Endothelial cell of umbilical vein (primary cell): ENCODE results near the gene LITAFD. TPM values are rescaled to one million over a fixed set of nuclear protein-coding genes. Genes with fewer than 3 reads are reported as not detected.

Source experiments
- BruUV-seq: library from RNA; stranded (reverse); fragments of 400-500 nt; replicated peaks from 2 replicates; lab custom pipeline; 2021; lab: Mats Ljungman, UMichigan
- CTCF ChIA-PET: fragments of 300-600, 350-600 bp; sonication (Branson Sonifier 250); formaldehyde crosslinking; loops from one replicate; lab custom pipeline; 2021; ENCODE audit warnings: antibody characterized with exemption, inconsistent platforms; lab: Charles Lee
- POLR2A ChIA-PET: fragments of 300-600, 350-600 bp; sonication (Branson Sonifier 250); formaldehyde crosslinking; loops from one replicate; lab custom pipeline; 2021; ENCODE audit warnings: antibody characterized with exemption, inconsistent platforms; lab: Charles Lee
- DNase-seq: peaks from one replicate; pipeline ENCODE4 v3.0.0-alpha.2; 2011; ENCODE audit warnings: low read depth, low spot score
- FAIRE-seq: peaks from 2 replicates; lab custom pipeline; 2011; peaks lifted over from hg19 to GRCh38; lab: Jason Lieb, UNC
- H2AFZ ChIP-seq: 2 replicates; pipeline ENCODE4 v1.6.0; 2012; ENCODE audit warnings: low read depth, low read length, control low read depth, inconsistent platforms
- H3K27ac ChIP-seq: 2 replicates; pipeline ENCODE4 v1.5.1; 2011; ENCODE audit warnings: low read depth, mild to moderate bottlenecking, control low read depth, low read length, moderate library complexity; ENCODE audit not compliant: insufficient read depth
- H3K27me3 ChIP-seq, 2 experiments: 2 replicates each; pipeline versions ENCODE4 v1.6.0 to v1.6.1; 2011; ENCODE audit warnings: low read length in 2 of 2, mixed read lengths in 1 of 2; ENCODE audit not compliant: control insufficient read depth in 2 of 2, insufficient read depth in 2 of 2
- H3K36me3 ChIP-seq, 2 experiments: 2 replicates in 1 of 2; 3 replicates in 1 of 2; pipeline ENCODE4 v1.5.1; 2011; ENCODE audit warnings: low read length in 2 of 2, mild to moderate bottlenecking in 1 of 2, moderate library complexity in 1 of 2; ENCODE audit not compliant: control insufficient read depth in 2 of 2, insufficient read depth in 2 of 2; ENCODE audit errors: extremely low read depth in 1 of 2
- H3K4me1 ChIP-seq: 3 replicates; pipeline ENCODE4 v1.5.1; 2011; ENCODE audit warnings: mild to moderate bottlenecking, low read length; ENCODE audit not compliant: control insufficient read depth, insufficient read depth; ENCODE audit errors: extremely low read depth
- H3K4me2 ChIP-seq: 2 replicates; pipeline ENCODE4 v1.6.1; 2011; ENCODE audit warnings: low read length, control low read depth, mixed read lengths; ENCODE audit not compliant: insufficient read depth
- H3K4me3 ChIP-seq, 3 experiments: fragments of 200-600 bp in 1 of 3; sonication (generic), shearing (Covaris generic) in 1 of 3; replicated peaks in 1 of 3; 2 replicates each; pipeline ENCODE4 v1.5.1; 2011 to 2016; ENCODE audit warnings: control low read depth in 3 of 3, low read length in 3 of 3, mild to moderate bottlenecking in 2 of 3, inconsistent platforms in 1 of 3, low read depth in 1 of 3, moderate library complexity in 1 of 3; ENCODE audit not compliant: insufficient read depth in 1 of 3
- H3K79me2 ChIP-seq: 2 replicates; pipeline ENCODE4 v1.6.0; 2012; ENCODE audit warnings: low read length, inconsistent platforms; ENCODE audit not compliant: control insufficient read depth, insufficient read depth
- H3K9ac ChIP-seq: replicated peaks from 2 replicates; pipeline ENCODE3; 2011; ENCODE audit warnings: low read length, control low read depth; ENCODE audit not compliant: insufficient read depth; ENCODE audit errors: extremely low read depth
- H3K9me1 ChIP-seq: replicated peaks from 3 replicates; pipeline ENCODE4 v1.6.0; 2011; ENCODE audit warnings: mild to moderate bottlenecking, low read length; ENCODE audit not compliant: control insufficient read depth, insufficient read depth; ENCODE audit errors: extremely low read depth
- H3K9me3 ChIP-seq: replicated peaks from 2 replicates; pipeline ENCODE4 v1.5.1; 2012; ENCODE audit warnings: low read length, inconsistent platforms; ENCODE audit not compliant: control insufficient read depth, insufficient read depth
- H4K20me1 ChIP-seq: replicated peaks from 2 replicates; pipeline ENCODE3; 2011; ENCODE audit warnings: mild to moderate bottlenecking, low read length; ENCODE audit not compliant: control insufficient read depth, insufficient read depth; ENCODE audit errors: extremely low read depth
- CTCF ChIP-seq, 2 donors: IDR thresholded peaks; 1 replicate in 1 of 2; 2 replicates in 1 of 2; pipeline ENCODE4 v1.5.1; 2011; ENCODE audit warnings: low read length in 2 of 2, mild to moderate bottlenecking in 2 of 2, moderate library complexity in 2 of 2, control low read depth in 1 of 2, inconsistent platforms in 1 of 2, low read depth in 1 of 2; ENCODE audit not compliant: insufficient read depth in 1 of 2; ENCODE audit errors: extremely low read depth in 1 of 2
- EZH2 ChIP-seq: IDR thresholded peaks from 2 replicates; pipeline ENCODE4 v1.6.1; 2012; ENCODE audit warnings: borderline replicate concordance, low read depth, mild to moderate bottlenecking, moderate library complexity, low read length, inconsistent platforms; ENCODE audit not compliant: severe bottlenecking
- FOS ChIP-seq: IDR thresholded peaks from 2 replicates; pipeline ENCODE4 v1.6.1; 2011; ENCODE audit warnings: mild to moderate bottlenecking, low read length, moderate library complexity, borderline replicate concordance; ENCODE audit not compliant: insufficient read depth
- GATA2 ChIP-seq: IDR thresholded peaks from 2 replicates; pipeline ENCODE4 v1.7.0; 2011; ENCODE audit warnings: low read depth, mild to moderate bottlenecking, moderate library complexity, mixed read lengths, low read length; ENCODE audit not compliant: insufficient read length, insufficient read depth
- JUN ChIP-seq: IDR thresholded peaks from 2 replicates; pipeline ENCODE4 v1.6.1; 2011; ENCODE audit warnings: borderline replicate concordance, low read depth; ENCODE audit not compliant: insufficient read length, insufficient read depth
- MAX ChIP-seq: IDR thresholded peaks from 2 replicates; pipeline ENCODE4 v1.6.1; 2011; ENCODE audit not compliant: insufficient read depth, insufficient read length
- MYC ChIP-seq: IDR thresholded peaks from one replicate; pipeline ENCODE4 v1.6.1; 2011; ENCODE audit warnings: mild to moderate bottlenecking, low read depth, low read length
- POLR2A ChIP-seq: IDR thresholded peaks from 2 replicates; pipeline ENCODE4 v1.6.1; 2012; ENCODE audit warnings: low read depth, mild to moderate bottlenecking, control low read depth, low read length
- POLR2AphosphoS5 ChIP-seq: IDR thresholded peaks from 2 replicates; pipeline ENCODE4 v1.6.1; 2012; ENCODE audit warnings: low read depth, mild to moderate bottlenecking, control low read depth, low read length, moderate library complexity; ENCODE audit not compliant: insufficient read depth
- dilution Hi-C: fragments of 300-500 bp; cut with MboI; formaldehyde crosslinking; loops from one replicate; pipeline ENCODE4 v1.15.0; 2019; ENCODE audit warnings: low sequenced_read_pairs; ENCODE audit not compliant: extremely low pct_ligation_motif_present
- intact Hi-C: fragments of 100-400 bp; cut with micrococcal nuclease; formaldehyde crosslinking; loops from one replicate; pipeline ENCODE4 v1.10.0; 2022
- polyA plus RNA-seq, 4 experiments: library from polyadenylated mRNA; depleted of rRNA in 3 of 4; stranded (reverse) in 3 of 4; unstranded in 1 of 4; fragments of >200 nt; gene quantifications; 2 replicates each; pipeline versions ENCODE4 v1.2.1 to v1.2.3, GENCODE V29; 2011 to 2012; ENCODE audit warnings: missing spikeins in 1 of 4
- total RNA-seq: library from RNA; stranded (reverse); gene quantifications from 2 replicates; pipeline ENCODE4 v1.2.3, GENCODE V29; 2021

LITAFD gene
- total and polyA plus RNA-seq, 2 donors (not counting 3 experiments of a cell fraction or from before 2014, with no cell fraction given): not detected

- no peaks in the 10 kb centered on the region for H3K27me3 ChIP-seq
- no peak for TF ChIP-seq MYC
- FAIRE-seq (no peak), DNase-seq (no peak)
- H3K4me3 ChIP-seq: no peak overlapping the region
- POLR2A ChIA-PET: no interaction called here
- CTCF ChIA-PET: interaction anchor here (3.9 to 5.5 kb wide), 2 partner anchors 98 to 224 kb away, joined by 13 to 42 read pairs; no protein-coding TSS in a partner anchor
- H3K4me1 ChIP-seq: no peaks in the 10 kb centered on the region
- H4K20me1 ChIP-seq: no peaks in the 10 kb centered on the region
- intact Hi-C loops: no loop called here
- peaks cover 21% of the 10 kb centered on the region for H3K79me2 ChIP-seq
- peaks cover 36 to 47% of the 10 kb centered on the region in 2 experiments for H3K36me3 ChIP-seq
- no peak overlapping the region for H3K4me2 ChIP-seq
- BruUV-seq: no TSS peak
- H3K9me3 ChIP-seq: no peaks in the 10 kb centered on the region
- dilution Hi-C loops: no loop called here
- no peak overlapping the region for H3K27ac ChIP-seq
- H3K9me1 ChIP-seq: no peaks in the 10 kb centered on the region
- H3K9ac ChIP-seq: no peak overlapping the region
- no peak overlapping the region for H2AFZ ChIP-seq
These were observed 28.7 kb downstream of the LITAFD start for GRCh38 chr16:8910811-8911210.

GRCh38 chr16:8912793-8913192, 30.6 kb downstream of the LITAFD start:
- H3K4me3 ChIP-seq: no peak overlapping the region
- no peaks in the 10 kb centered on the region for H3K27me3 ChIP-seq
- H3K4me2 ChIP-seq: no peak overlapping the region
- peaks cover 22% of the 10 kb centered on the region for H3K79me2 ChIP-seq
- no peaks in the 10 kb centered on the region for H3K9me1 ChIP-seq
- H2AFZ ChIP-seq: no peak overlapping the region
- no peaks in the 10 kb centered on the region for H3K4me1 ChIP-seq
- ChIA-PET POLR2A (no interaction called here), CTCF (interaction anchor here (1.3 kb wide), 1 partner anchor 10 kb away, joined by 3 read pairs; no protein-coding TSS in a partner anchor)
- no peak for DNase-seq
- BruUV-seq: no TSS peak
- no peak overlapping the region for H3K27ac ChIP-seq
- TF ChIP-seq POLR2A (no peak), POLR2AphosphoS5 (no peak), MYC (no peak), GATA2 (no peak), MAX (no peak), EZH2 (no peak), FOS (no peak), JUN (no peak), CTCF (IDR thresholded peaks at IDR 0.05; ENCODE audit: extremely low read depth in 1 of 2, insufficient read depth in 1 of 2, low read depth in 1 of 2, low read length in 2 of 2) (no peak)
- no peak for FAIRE-seq
- no peaks in the 10 kb centered on the region for H4K20me1 ChIP-seq
- no peaks in the 10 kb centered on the region for H3K9me3 ChIP-seq
- intact Hi-C loops (no loop called here), dilution Hi-C loops (no loop called here)
- peaks cover 35 to 44% of the 10 kb centered on the region in 2 experiments for H3K36me3 ChIP-seq
- H3K9ac ChIP-seq: no peak overlapping the region
